Measurements from ENCODE around the gene THOP1. TPM values are rescaled to one million over a fixed set of nuclear protein-coding genes. Genes with fewer than 3 reads are reported as not detected.

Gene THOP1
- total RNA-seq, 1 experiment from 2014 or later = 390 TPM

GRCh38 chr19:2817237-2817829, 32.0 kb downstream of the THOP1 start:
- peak; percentile 51 for DNase-seq (ENCODE audit: low spot score)

GRCh38 chr19:2819540-2820111, 34.3 kb downstream of the THOP1 start, which contains the start of gene ZNF554:
Gene ZNF554 (plus strand): TSS chr19:2819868. CDS start chr19:2820072, 204 bp downstream.
- DNase-seq (ENCODE audit: low spot score) = peak; percentile 95

- DNase-seq (ENCODE audit: low spot score) = no peak
Measured at GRCh38 chr19:2820112-2820702, 34.9 kb downstream of the THOP1 start.

DNA sequence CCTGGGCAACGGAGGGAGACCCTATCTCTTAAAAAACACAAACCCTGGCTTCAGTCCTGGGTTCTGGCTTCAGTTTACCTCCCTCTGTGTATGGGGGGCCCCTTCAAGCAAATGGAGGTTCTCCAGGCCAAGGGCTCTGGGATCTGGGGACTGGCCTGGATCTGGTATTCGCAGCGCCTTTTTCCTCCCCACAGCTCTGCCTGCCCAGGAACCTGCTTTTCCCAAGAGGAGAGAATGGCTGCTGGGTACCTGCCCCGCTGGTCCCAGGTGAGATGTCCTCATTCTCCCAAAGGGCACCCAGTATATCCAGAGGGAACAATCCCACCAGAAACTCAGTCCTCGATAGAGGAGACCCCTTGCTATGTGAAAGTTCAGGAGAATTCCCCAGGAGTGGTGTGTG, 37.5 kb downstream of the THOP1 start:
- no peak for DNase-seq (ENCODE audit: low spot score)

DNA sequence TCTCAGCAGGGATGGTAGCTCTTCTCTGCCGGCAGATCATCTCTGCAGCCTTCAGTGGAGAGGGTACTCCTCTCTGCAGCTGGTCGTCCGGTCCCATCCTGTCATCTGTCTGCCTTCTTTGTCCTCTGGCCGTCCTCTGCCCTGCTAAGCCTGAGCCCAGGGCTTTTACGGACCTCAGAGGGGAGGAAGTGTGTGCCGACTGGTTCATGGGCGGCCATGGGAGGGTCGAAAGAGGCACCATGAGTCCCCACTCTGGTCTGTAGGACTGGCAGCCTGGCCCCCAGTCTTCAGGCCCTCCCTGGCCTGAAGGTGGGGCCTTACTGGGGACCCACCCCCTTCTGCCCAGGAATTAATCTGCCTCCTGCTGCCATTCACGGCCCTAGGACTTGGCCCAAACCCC, 38.3 kb downstream of the THOP1 start:
- DNase-seq (ENCODE audit: low spot score) = no peak

GRCh38 chr19:2824129-2824528, 38.8 kb downstream of the THOP1 start:
- no peak for DNase-seq (ENCODE audit: low spot score)

DNA sequence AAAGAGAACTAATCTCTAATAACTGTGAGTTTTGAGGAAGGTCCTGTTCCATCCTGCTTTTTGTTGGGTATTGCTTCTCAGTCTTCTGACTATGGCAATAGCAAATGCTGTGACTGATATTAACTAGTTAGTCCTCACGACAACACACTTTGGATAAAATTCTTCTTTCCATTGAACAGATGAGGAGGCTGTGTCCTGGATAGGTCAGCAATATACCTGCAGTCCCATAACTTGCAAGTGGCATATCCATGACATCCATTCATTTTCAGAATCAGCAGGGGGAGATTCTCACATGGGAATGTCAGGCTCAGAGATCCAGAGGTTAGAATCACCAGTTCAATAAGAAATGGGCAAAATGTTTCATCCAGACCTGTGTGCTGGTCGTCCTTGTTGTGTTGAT, 41.7 kb downstream of the THOP1 start:
- DNase-seq (ENCODE audit: low spot score) = no peak

GRCh38 chr19:2827840-2828489, 42.7 kb downstream of the THOP1 start:
- no peak for DNase-seq (ENCODE audit: low spot score)

- DNase-seq (ENCODE audit: low spot score) = no peak
Measured at GRCh38 chr19:2834294-2834871, 49.1 kb downstream of the THOP1 start.

GRCh38 chr19:2837430-2837829, 52.1 kb downstream of the THOP1 start:
- no peak for DNase-seq (ENCODE audit: low spot score)

GRCh38 chr19:2840794-2841791, 55.8 kb downstream of the THOP1 start, which contains the start of gene ZNF555:
Gene ZNF555 (plus strand): TSS chr19:2841475. CDS start chr19:2841573, 98 bp downstream.
- peak; percentile 100 for DNase-seq (ENCODE audit: low spot score)

- no peak for DNase-seq (ENCODE audit: low spot score)
Measured at GRCh38 chr19:2841855-2842574, 56.7 kb downstream of the THOP1 start.

DNA sequence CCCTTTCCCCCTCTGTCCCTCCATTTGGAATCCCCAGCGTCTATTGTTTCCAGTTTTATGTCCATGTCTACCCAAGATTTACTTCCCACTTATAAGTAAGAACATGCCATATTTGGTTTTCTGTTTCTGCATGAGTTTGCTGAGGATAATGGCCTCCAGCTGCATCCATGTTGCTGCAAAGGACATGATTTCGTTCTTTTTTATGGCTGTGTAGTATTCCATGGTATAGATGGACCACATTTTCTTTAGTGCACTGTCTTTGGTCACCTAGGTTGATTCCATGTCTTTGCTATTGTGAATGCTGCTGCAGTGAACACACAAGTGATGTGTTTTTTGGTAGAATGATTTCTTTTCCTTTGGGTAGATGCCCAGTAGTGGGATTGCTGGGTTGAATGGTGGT, 59.8 kb downstream of the THOP1 start:
- no peak for DNase-seq (ENCODE audit: low spot score)

- no peak for DNase-seq (ENCODE audit: low spot score)
Measured at GRCh38 chr19:2846180-2846894, 61.0 kb downstream of the THOP1 start.

GRCh38 chr19:2847507-2847906, 62.2 kb downstream of the THOP1 start:
- DNase-seq (ENCODE audit: low spot score) = no peak

DNA sequence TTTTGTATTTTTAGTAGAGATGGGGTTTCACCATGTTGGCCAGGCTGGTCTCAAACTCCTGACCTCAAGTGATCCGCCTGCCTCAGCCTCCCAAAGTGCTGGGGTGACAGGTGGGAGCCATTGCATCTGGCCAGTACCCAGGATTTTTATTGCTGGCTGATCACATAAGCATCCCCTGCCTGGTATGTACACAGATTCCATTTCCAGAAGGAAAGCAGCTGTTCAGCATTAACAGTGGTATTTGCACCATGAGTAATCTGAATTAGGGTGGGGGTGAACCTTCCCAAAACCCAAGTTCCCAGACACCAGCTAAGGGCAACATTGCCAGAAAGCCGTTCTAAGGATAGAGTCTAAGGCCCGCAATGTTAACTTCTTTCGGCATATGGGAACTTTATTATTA, 63.3 kb downstream of the THOP1 start:
- no peak for DNase-seq (ENCODE audit: low spot score)

DNA sequence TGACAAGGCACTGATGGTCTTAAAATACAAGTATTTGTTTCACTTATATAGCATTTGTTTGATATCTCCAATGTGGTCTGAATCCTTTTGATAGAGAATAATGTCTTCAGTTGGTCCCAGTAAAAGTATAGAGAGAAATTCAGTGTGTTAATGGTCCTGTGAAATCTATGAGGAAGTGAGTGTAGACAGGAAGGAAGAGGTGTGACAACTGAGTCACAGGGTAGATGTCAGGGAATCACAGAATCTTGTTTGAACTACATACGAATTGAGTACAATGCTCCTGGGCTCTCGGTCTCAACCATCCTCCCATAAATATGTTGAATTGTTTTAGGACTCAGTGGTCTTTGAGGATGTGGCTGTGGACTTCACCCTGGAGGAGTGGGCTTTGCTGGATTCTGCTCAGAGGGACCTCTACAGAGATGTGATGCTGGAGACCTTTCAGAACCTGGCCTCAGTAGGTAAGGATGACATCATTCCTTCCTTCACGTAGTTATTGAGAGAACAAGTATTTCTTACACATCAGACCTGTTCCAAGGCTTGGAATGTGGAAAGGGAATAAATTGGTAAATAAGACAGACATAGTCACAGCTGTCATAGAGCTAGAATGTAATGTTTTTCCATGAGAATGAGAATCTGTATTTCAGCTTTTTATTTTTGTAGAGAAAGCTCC, 65.1 kb downstream of the THOP1 start:
- no peak for DNase-seq (ENCODE audit: low spot score)

DNA sequence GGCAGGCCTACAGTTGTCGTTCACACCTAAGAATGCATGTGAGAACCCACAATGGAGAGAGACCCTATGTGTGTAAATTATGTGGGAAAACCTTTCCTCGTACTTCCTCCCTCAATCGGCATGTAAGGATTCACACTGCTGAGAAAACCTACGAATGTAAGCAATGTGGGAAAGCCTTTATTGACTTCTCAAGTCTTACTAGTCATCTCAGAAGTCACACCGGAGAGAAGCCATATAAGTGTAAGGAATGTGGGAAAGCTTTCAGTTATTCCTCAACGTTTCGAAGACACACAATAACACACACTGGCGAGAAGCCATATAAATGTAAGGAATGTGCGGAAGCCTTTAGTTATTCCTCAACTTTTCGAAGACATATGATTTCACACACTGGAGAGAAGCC, 67.3 kb downstream of the THOP1 start:
- DNase-seq (ENCODE audit: low spot score) = no peak

DNA sequence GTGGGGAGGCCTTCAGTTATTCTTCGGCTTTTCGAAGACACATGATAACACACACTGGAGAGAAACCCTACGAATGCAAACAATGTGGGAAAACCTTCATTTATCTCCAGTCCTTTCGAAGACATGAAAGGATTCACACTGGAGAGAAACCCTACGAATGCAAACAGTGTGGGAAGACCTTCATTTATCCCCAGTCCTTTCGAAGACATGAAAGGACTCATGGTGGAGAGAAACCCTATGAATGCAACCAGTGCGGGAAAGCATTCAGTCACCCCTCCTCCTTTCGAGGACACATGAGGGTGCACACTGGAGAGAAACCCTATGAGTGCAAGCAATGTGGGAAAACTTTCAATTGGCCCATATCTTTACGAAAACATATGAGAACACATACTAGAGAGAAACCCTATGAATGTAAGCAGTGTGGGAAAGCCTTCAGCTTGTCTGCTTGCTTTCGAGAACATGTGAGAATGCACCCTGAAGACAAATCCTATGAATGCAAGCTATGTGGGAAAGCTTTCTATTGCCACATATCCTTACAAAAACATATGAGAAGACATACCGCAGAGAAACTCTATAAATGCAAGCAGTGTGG, 67.8 kb downstream of the THOP1 start:
- no peak for DNase-seq (ENCODE audit: low spot score)

Data from A172 (cell line).